MCF 10A (cell line): ENCODE data around the gene ARHGAP24. TPM values are rescaled to one million over a fixed set of nuclear protein-coding genes. Genes with fewer than 3 reads are reported as not detected.

Experiments
- BruUV-seq: library from RNA; stranded (reverse); fragments of 400-500 nt; replicated peaks from 2 replicates; lab custom pipeline; 2021; lab: Mats Ljungman, UMichigan
- CTCF ChIA-PET: fragments of 300-600 bp; sonication (Branson Sonifier 250); formaldehyde crosslinking; extraction: SDS; loops from one replicate; lab custom pipeline; 2021; ENCODE audit warnings: antibody characterized with exemption, inconsistent platforms; lab: Yijun Ruan, JAX
- POLR2A ChIA-PET: fragments of 300-600, 350-650 bp; sonication (Branson Sonifier 250); formaldehyde crosslinking; extraction: SDS; loops from one replicate; lab custom pipeline; 2020; ENCODE audit warnings: antibody characterized with exemption, inconsistent platforms; lab: Yijun Ruan, JAX
- DNase-seq: peaks from one replicate; pipeline ENCODE4 v3.0.0-alpha.2; 2018; ENCODE audit not compliant: unreplicated experiment
- H3K27ac Mint-ChIP-seq: one replicate; pipeline ENCODE4 v1.8.0; 2022; ENCODE audit warnings: mild to moderate bottlenecking, low read depth, mixed read lengths; ENCODE audit not compliant: unreplicated experiment
- H3K27me3 Mint-ChIP-seq: one replicate; pipeline ENCODE4 v1.8.0; 2022; ENCODE audit warnings: mixed read lengths; ENCODE audit not compliant: insufficient read depth, unreplicated experiment
- H3K36me3 Mint-ChIP-seq: one replicate; pipeline ENCODE4 v1.8.0; 2022; ENCODE audit warnings: mild to moderate bottlenecking, moderate library complexity, mixed read lengths; ENCODE audit not compliant: insufficient read depth, unreplicated experiment
- H3K4me1 Mint-ChIP-seq: one replicate; pipeline ENCODE4 v1.8.0; 2022; ENCODE audit warnings: mixed read lengths; ENCODE audit not compliant: insufficient read depth, unreplicated experiment
- H3K4me3 Mint-ChIP-seq: one replicate; pipeline ENCODE4 v1.8.0; 2022; ENCODE audit warnings: mild to moderate bottlenecking, moderate library complexity, mixed read lengths; ENCODE audit not compliant: unreplicated experiment
- H3K9me3 Mint-ChIP-seq: one replicate; pipeline ENCODE4 v1.8.0; 2022; ENCODE audit warnings: mixed read lengths; ENCODE audit not compliant: unreplicated experiment
- CTCF ChIP-seq: fragments of 200-600 bp; IDR thresholded peaks from one replicate; pipeline ENCODE4 v1.8.0; 2022; ENCODE audit warnings: antibody characterized with exemption, mild to moderate bottlenecking; ENCODE audit not compliant: unreplicated experiment
- intact Hi-C: fragments of 100-400 bp; cut with micrococcal nuclease; formaldehyde crosslinking; loops from 2 replicates; pipeline ENCODE4 v1.14.1; 2022
- total RNA-seq: library from RNA; stranded (reverse); gene quantifications from 2 replicates; pipeline ENCODE4 v1.2.3, GENCODE V29; 2022

ARHGAP24 gene
- total RNA-seq, 1 experiment from 2014 or later: 2.6 TPM

- BruUV-seq: no TSS peak
- intact Hi-C loops: no loop called here
- Mint-ChIP-seq H3K9me3 (no peaks in the 10 kb centered on the region), H3K4me1 (peaks cover 27% of the 10 kb centered on the region), H3K4me3 (no peak overlapping the region), H3K27ac (no peak overlapping the region), H3K36me3 (no peaks in the 10 kb centered on the region), H3K27me3 (no peaks in the 10 kb centered on the region)
- DNase-seq: no peak
- TF ChIP-seq CTCF: no peak
- CTCF ChIA-PET: interaction anchor here (0.6 to 1.1 kb wide), 2 partner anchors 9 to 371 kb away, joined by 4 to 5 read pairs; no protein-coding TSS in a partner anchor
- POLR2A ChIA-PET: interaction anchor here (1.3 kb wide), 2 partner anchors 9 to 248 kb away, joined by 3 read pairs; partner anchors contain the start of gene ARHGAP24
Measured at GRCh38 chr4:85722807-85723206, 247.9 kb downstream of the ARHGAP24 start.

GRCh38 chr4:85724791-85725563 is 250.0 kb downstream of the ARHGAP24 start:
- POLR2A ChIA-PET: interaction anchor here (1.0 kb wide), 2 partner anchors 17 to 18 kb away, joined by 3 to 4 read pairs; no protein-coding TSS in a partner anchor
- Mint-ChIP-seq H3K4me3 (no peak overlapping the region), H3K36me3 (no peaks in the 10 kb centered on the region), H3K27me3 (no peaks in the 10 kb centered on the region), H3K4me1 (peaks cover 24% of the 10 kb centered on the region), H3K9me3 (no peaks in the 10 kb centered on the region), H3K27ac (peak overlapping the region; percentile 64)
- DNase-seq: peak; percentile 15
- TF ChIP-seq CTCF: no peak
- CTCF ChIA-PET: no interaction called here
- intact Hi-C loops: no loop called here
- no TSS peak for BruUV-seq

- H3K4me1 Mint-ChIP-seq: peaks cover 16% of the 10 kb centered on the region
- BruUV-seq: no TSS peak
- H3K9me3 Mint-ChIP-seq: no peaks in the 10 kb centered on the region
- no peak for DNase-seq
- ChIA-PET CTCF (no interaction called here), POLR2A (interaction anchor here (0.7 to 1.0 kb wide), 2 partner anchors 18 to 192 kb away, joined by 3 to 4 read pairs; no protein-coding TSS in a partner anchor)
- no peaks in the 10 kb centered on the region for H3K36me3 Mint-ChIP-seq
- no peaks in the 10 kb centered on the region for H3K27me3 Mint-ChIP-seq
- intact Hi-C loops: no loop called here
- no peak overlapping the region for H3K4me3 Mint-ChIP-seq
- no peak overlapping the region for H3K27ac Mint-ChIP-seq
- no peak for TF ChIP-seq CTCF
Measured at GRCh38 chr4:85725721-85726170, 250.8 kb downstream of the ARHGAP24 start.

GRCh38 chr4:85726555-85726954 is 251.6 kb downstream of the ARHGAP24 start:
- H3K4me1 Mint-ChIP-seq: peaks cover 13% of the 10 kb centered on the region
- DNase-seq: no peak
- no TSS peak for BruUV-seq
- no peaks in the 10 kb centered on the region for H3K27me3 Mint-ChIP-seq
- H3K9me3 Mint-ChIP-seq: no peaks in the 10 kb centered on the region
- H3K36me3 Mint-ChIP-seq: no peaks in the 10 kb centered on the region
- no peak overlapping the region for H3K4me3 Mint-ChIP-seq
- no peak for TF ChIP-seq CTCF
- intact Hi-C loops: no loop called here
- CTCF ChIA-PET: interaction anchor here (0.6 to 0.7 kb wide), 3 partner anchors 17 to 1089 kb away, joined by 3 read pairs; no protein-coding TSS in a partner anchor
- H3K27ac Mint-ChIP-seq: no peak overlapping the region
- POLR2A ChIA-PET: no interaction called here
